CD4-positive, alpha-beta memory T cell (primary cell): ENCODE results near the gene EPN1. TPM values are rescaled to one million over a fixed set of nuclear protein-coding genes. Genes with fewer than 3 reads are reported as not detected.

Experiments used
- CTCF ChIA-PET: fragments of 350-600 bp; sonication (Branson Sonifier 250); formaldehyde crosslinking; loops from one replicate; lab custom pipeline; 2021; ENCODE audit warnings: inconsistent platforms; ENCODE audit not compliant: partially characterized antibody; lab: Charles Lee
- POLR2A ChIA-PET: fragments of 350-600 bp; sonication (Branson Sonifier 250); formaldehyde crosslinking; loops from one replicate; lab custom pipeline; 2021; ENCODE audit not compliant: partially characterized antibody; lab: Charles Lee
- DNase-seq, 5 donors: peaks; one replicate each; pipeline versions ENCODE4 v3.0.0 to v3.0.0-alpha.2; 2020 to 2022; ENCODE audit warnings: mixed read lengths in 1 of 5
- H3K27ac ChIP-seq: one replicate; pipeline ENCODE4 v1.7.0; 2013; ENCODE audit warnings: low read depth, low read length
- H3K27me3 ChIP-seq: 2 replicates; pipeline ENCODE4 v1.7.0; 2013; ENCODE audit warnings: mild to moderate bottlenecking, low read length, moderate library complexity; ENCODE audit not compliant: insufficient read depth
- H3K36me3 ChIP-seq: 2 replicates; pipeline ENCODE4 v1.7.0; 2013; ENCODE audit warnings: mild to moderate bottlenecking, low read length, moderate library complexity; ENCODE audit not compliant: insufficient read depth
- H3K4me1 ChIP-seq: 2 replicates; pipeline ENCODE4 v1.7.0; 2013; ENCODE audit warnings: mild to moderate bottlenecking, low read length, moderate library complexity; ENCODE audit not compliant: insufficient read depth
- H3K4me3 ChIP-seq, 2 donors: one replicate each; pipeline ENCODE4 v1.7.0; 2013; ENCODE audit warnings: low read length in 2 of 2, mild to moderate bottlenecking in 1 of 2
- H3K9me3 ChIP-seq, 2 donors: one replicate each; pipeline ENCODE4 v1.7.0; 2013; ENCODE audit warnings: low read length in 2 of 2, control low read depth in 1 of 2; ENCODE audit not compliant: control insufficient read depth in 1 of 2
- H3K27ac Mint-ChIP-seq, 7 donors: one replicate each; pipeline ENCODE4 v1.8.0; 2020 to 2021; ENCODE audit warnings: mixed read lengths in 7 of 7, mild to moderate bottlenecking in 6 of 7, inconsistent platforms in 3 of 7, moderate library complexity in 3 of 7
- H3K27me3 Mint-ChIP-seq, 2 donors: one replicate each; pipeline ENCODE4 v1.8.0; 2020 to 2021; ENCODE audit warnings: mixed read lengths in 2 of 2
- H3K36me3 Mint-ChIP-seq, 2 donors: one replicate each; pipeline ENCODE4 v1.8.0; 2020 to 2021; ENCODE audit warnings: mixed read lengths in 2 of 2, inconsistent platforms in 1 of 2, mild to moderate bottlenecking in 1 of 2
- H3K4me1 Mint-ChIP-seq, 4 donors: one replicate each; pipeline ENCODE4 v1.8.0; 2020 to 2021; ENCODE audit warnings: mixed read lengths in 4 of 4, mild to moderate bottlenecking in 1 of 4
- H3K4me3 Mint-ChIP-seq, 8 donors: one replicate each; pipeline ENCODE4 v1.8.0; 2020 to 2021; ENCODE audit warnings: mixed read lengths in 8 of 8, mild to moderate bottlenecking in 7 of 8, moderate library complexity in 6 of 8, inconsistent platforms in 3 of 8
- H3K9me3 Mint-ChIP-seq, 8 donors: one replicate each; pipeline ENCODE4 v1.8.0; 2020 to 2021; ENCODE audit warnings: mixed read lengths in 8 of 8, mild to moderate bottlenecking in 5 of 8, inconsistent platforms in 3 of 8, moderate library complexity in 1 of 8
- intact Hi-C: fragments of 100-400 bp; cut with micrococcal nuclease; formaldehyde crosslinking; loops from one replicate; pipeline ENCODE4 v1.15.1; 2023
- polyA plus RNA-seq, 2 donors: library from polyadenylated mRNA; unstranded; fragments of 300-500 nt; fragmentation: Illumina TruSeq; gene quantifications; one replicate each; pipeline ENCODE4 v1.2.3, GENCODE V29; 2021
- total RNA-seq, 2 experiments: library from RNA; stranded (reverse); gene quantifications; one replicate each; pipeline ENCODE4 v1.2.3, GENCODE V29; 2021

EPN1 gene
- total and polyA plus RNA-seq, 4 experiments from 2014 or later: 3.9 to 56.9 (median 34.7) TPM

DNA sequence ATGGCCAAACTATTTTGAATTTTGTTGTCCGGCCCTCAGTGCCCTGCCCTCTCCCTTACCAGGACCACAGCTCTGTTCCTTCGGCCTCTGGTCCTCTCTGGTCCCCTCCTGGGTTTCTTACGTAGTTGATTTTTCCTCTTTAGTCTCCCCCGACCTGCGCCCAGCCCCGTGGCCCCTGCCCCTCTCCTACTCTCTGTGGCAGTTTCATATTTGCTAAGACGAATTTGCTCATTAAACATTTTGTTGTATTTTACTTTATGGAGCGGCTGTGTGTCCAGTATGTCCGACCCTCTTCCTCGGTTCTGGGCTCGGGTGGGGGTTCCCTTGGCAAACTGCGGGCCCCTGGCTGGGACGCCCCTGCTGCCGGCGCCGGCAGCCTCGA, 576 bp upstream of the EPN1 start:
- ChIA-PET CTCF (no interaction called here), POLR2A (interaction anchor here (0.7 to 2.3 kb wide), 4 partner anchors 17 to 41 kb away, joined by 3 to 17 read pairs (median 6); partner anchors contain the start of gene U2AF2)
- no peak for DNase-seq
- no peaks in the 10 kb centered on the region for H3K9me3 ChIP-seq
- Mint-ChIP-seq H3K4me1 (peaks cover 30 to 75% (median 51%) of the 10 kb centered on the region in 4 donors), H3K4me3 (peak overlapping the region; percentile 12 to 65 (median 56)), H3K27me3 (no peaks in the 10 kb centered on the region), H3K36me3 (peaks cover 29 to 60% of the 10 kb centered on the region in 2 donors), H3K27ac (peak overlapping the region; percentile 91 to 95 (median 93)), H3K9me3 (peaks cover 0 to 1% (median 0%) of the 10 kb centered on the region in 8 donors)
- H3K4me1 ChIP-seq: peaks cover 59% of the 10 kb centered on the region
- peak overlapping the region in 1 of 2 donors; percentile 79 for H3K4me3 ChIP-seq
- intact Hi-C loops: loop anchor here (2.0 kb wide), 1 partner anchor 76 kb away; the partner anchor contains the start of gene FIZ1
- peaks cover 35% of the 10 kb centered on the region for H3K36me3 ChIP-seq
- H3K27me3 ChIP-seq: no peaks in the 10 kb centered on the region
- peak overlapping the region; percentile 94 for H3K27ac ChIP-seq

DNA sequence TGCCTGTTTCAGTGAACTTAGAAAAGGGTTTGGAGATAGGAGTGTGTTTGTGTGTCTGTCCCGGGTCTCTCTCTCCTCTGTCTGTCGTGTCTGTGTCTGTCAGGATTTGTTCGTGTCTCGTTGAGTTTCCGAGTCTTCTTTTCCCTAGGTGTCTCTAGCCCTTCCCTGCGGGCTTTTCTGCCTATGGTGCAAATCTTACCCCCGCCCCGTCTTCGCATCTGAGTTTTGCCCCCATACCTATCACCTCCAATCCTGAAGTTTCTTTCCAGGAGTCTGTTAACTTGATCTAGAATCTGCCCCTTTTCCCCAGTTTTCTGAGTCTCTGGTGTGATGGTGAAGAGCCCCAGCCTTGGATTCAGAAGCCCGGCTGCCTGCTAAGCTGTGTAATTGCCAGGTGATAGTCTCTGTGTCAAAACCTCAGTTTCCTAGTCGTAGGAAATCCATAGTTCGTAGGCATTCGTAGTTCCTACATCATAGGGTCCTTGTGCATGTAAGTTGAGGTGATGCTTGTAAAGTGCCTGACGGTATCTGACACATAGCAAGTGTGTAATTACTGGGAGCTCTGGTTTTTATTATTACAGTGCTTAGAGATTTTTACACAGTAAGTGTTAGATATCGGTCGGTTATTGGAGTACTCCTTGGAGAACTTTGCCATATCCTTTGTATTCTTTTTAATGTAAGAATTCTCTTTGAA, 782 bp downstream of the EPN1 start:
- no peak for DNase-seq
- peak overlapping the region; percentile 94 to 100 (median 99) for H3K27ac Mint-ChIP-seq
- peak overlapping the region; percentile 79 to 98 for H3K4me3 ChIP-seq
- peaks cover 29 to 64% of the 10 kb centered on the region in 2 donors for H3K36me3 Mint-ChIP-seq
- H3K4me1 Mint-ChIP-seq: peaks cover 30 to 73% (median 52%) of the 10 kb centered on the region in 4 donors
- no peaks in the 10 kb centered on the region for H3K27me3 Mint-ChIP-seq
- H3K9me3 ChIP-seq: no peaks in the 10 kb centered on the region
- H3K4me3 Mint-ChIP-seq: peak overlapping the region; percentile 94 to 100 (median 97)
- intact Hi-C loops: loop anchor here (1.0 to 2.0 kb wide), 5 partner anchors 21 to 559 kb away; partner anchors contain the start of genes FIZ1, PPP1R12C, U2AF2 and ZNF581
- H3K27ac ChIP-seq: peak overlapping the region; percentile 94
- ChIA-PET CTCF (no interaction called here), POLR2A (interaction anchor here (0.8 to 1.6 kb wide), 4 partner anchors 21 to 41 kb away, joined by 3 to 4 read pairs (median 4); partner anchors contain the start of genes U2AF2 and ZNF581)
- no peaks in the 10 kb centered on the region for H3K9me3 Mint-ChIP-seq
- peaks cover 35% of the 10 kb centered on the region for H3K36me3 ChIP-seq
- peaks cover 63% of the 10 kb centered on the region for H3K4me1 ChIP-seq
- no peaks in the 10 kb centered on the region for H3K27me3 ChIP-seq

DNA sequence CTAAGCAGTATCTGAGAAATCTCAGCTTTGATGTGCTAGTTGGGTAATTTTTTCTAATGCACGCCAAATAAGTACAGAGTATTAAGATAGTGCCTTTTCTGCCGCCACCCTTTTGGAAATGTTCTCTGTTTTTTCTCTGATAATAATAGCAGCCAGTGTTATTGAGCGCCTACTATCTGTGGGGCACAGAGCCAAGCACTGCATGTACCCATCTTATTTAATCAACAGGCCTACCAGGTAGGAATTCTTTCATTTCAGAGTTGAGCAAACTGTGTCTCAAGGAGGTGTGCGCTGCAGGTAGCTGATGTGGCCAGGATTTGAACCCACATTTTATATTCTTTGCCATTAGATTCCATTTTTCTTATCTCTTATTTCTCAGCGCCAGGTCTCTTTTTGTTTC, 1.4 kb downstream of the EPN1 start:
- H3K36me3 Mint-ChIP-seq: peaks cover 29 to 60% of the 10 kb centered on the region in 2 donors
- peak overlapping the region; percentile 94 for H3K27ac ChIP-seq
- H3K4me1 Mint-ChIP-seq: peaks cover 27 to 72% (median 48%) of the 10 kb centered on the region in 4 donors
- no peaks in the 10 kb centered on the region for H3K27me3 ChIP-seq
- peak overlapping the region; percentile 94 to 100 (median 97) for H3K4me3 Mint-ChIP-seq
- ChIA-PET POLR2A (interaction anchor here (0.8 to 1.6 kb wide), 4 partner anchors 22 to 42 kb away, joined by 3 to 4 read pairs (median 4); partner anchors contain the start of genes U2AF2 and ZNF581), CTCF (no interaction called here)
- H3K27ac Mint-ChIP-seq: peak overlapping the region; percentile 81 to 100 (median 96)
- H3K4me1 ChIP-seq: peaks cover 57% of the 10 kb centered on the region
- H3K36me3 ChIP-seq: peaks cover 37% of the 10 kb centered on the region
- H3K9me3 Mint-ChIP-seq: no peaks in the 10 kb centered on the region
- intact Hi-C loops: no loop called here
- no peaks in the 10 kb centered on the region for H3K27me3 Mint-ChIP-seq
- no peak overlapping the region for H3K4me3 ChIP-seq
- DNase-seq: no peak
- H3K9me3 ChIP-seq: no peaks in the 10 kb centered on the region

DNA sequence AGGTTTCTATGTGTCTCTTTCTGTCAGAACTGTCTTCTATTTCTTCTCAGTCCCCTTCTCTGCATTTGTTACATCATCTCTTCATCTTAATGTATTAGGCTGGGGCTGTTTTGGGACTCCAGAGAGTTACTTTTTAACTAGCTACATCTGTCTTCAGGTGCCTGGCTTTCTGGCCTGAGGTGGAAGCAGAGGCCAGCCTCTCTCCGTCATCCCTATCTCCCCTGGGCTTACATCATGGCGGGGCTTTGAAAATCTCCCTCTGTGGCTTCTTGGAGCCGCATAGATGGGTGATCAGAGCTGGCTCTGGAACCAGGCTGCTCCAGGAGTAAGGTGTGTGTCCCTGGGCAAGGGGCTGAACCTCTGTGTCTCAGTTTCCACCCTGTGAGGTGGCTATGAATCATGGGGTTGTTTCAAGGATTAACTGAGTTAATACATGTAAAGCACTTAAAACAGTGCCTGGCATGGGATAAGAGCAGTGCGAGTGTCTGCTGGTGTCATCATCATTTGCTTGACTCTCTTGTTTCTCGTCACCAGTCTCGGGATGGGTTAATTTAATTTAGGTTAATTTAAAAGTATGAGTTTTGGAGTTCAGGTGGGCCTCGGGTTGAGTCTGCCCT, 2.0 kb downstream of the EPN1 start:
- H3K9me3 ChIP-seq: no peaks in the 10 kb centered on the region
- no peaks in the 10 kb centered on the region for H3K9me3 Mint-ChIP-seq
- ChIA-PET CTCF (no interaction called here), POLR2A (interaction anchor here (0.8 to 1.6 kb wide), 3 partner anchors 22 to 43 kb away, joined by 3 to 4 read pairs (median 4); partner anchors contain the start of genes U2AF2 and ZNF581)
- peaks cover 43% of the 10 kb centered on the region for H3K36me3 ChIP-seq
- intact Hi-C loops: no loop called here
- peak overlapping the region; percentile 94 to 100 (median 97) for H3K4me3 Mint-ChIP-seq
- no peak for DNase-seq
- H3K4me3 ChIP-seq: no peak overlapping the region
- H3K27ac ChIP-seq: peak overlapping the region; percentile 4
- peaks cover 55% of the 10 kb centered on the region for H3K4me1 ChIP-seq
- H3K27me3 ChIP-seq: no peaks in the 10 kb centered on the region
- peak overlapping the region; percentile 81 to 100 (median 96) for H3K27ac Mint-ChIP-seq
- H3K4me1 Mint-ChIP-seq: peaks cover 27 to 69% (median 48%) of the 10 kb centered on the region in 4 donors
- peaks cover 29 to 60% of the 10 kb centered on the region in 2 donors for H3K36me3 Mint-ChIP-seq
- H3K27me3 Mint-ChIP-seq: no peaks in the 10 kb centered on the region

DNA sequence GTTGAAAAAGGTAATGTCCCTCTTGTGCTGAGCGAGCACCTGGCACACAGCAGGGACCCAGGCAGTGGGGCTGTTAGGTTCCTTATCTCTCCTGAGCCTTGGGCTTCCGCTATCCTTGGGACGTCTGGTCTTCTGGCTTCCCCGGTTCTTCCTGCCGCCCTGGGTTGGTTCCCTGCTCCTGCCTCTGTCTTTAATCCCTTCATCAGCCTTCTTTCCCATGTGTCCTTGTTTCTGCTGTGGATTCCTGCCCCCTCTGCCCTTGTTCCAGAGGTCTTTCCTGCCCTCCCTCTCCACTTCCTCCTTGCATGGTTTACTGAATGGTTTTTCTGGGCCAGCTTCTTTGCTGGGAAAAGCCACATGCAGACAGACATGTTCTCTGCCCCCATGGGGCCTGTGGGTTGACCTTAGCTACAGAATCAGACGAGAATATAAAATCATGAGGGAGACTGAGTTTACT, 2.6 kb downstream of the EPN1 start:
- Histone ChIP-seq H3K4me3 (no peak overlapping the region), H3K27me3 (no peaks in the 10 kb centered on the region), H3K4me1 (peaks cover 55% of the 10 kb centered on the region), H3K27ac (no peak overlapping the region), H3K36me3 (peaks cover 46% of the 10 kb centered on the region), H3K9me3 (no peaks in the 10 kb centered on the region)
- Mint-ChIP-seq H3K4me3 (peak overlapping the region in 7 of 8 donors; percentile 6 to 99 (median 49)), H3K9me3 (no peaks in the 10 kb centered on the region), H3K27ac (peak overlapping the region; percentile 38 to 94 (median 81)), H3K36me3 (peaks cover 25 to 59% of the 10 kb centered on the region in 2 donors), H3K27me3 (no peaks in the 10 kb centered on the region), H3K4me1 (peaks cover 29 to 69% (median 45%) of the 10 kb centered on the region in 4 donors)
- intact Hi-C loops: no loop called here
- ChIA-PET POLR2A (no interaction called here), CTCF (no interaction called here)
- no peak for DNase-seq

DNA sequence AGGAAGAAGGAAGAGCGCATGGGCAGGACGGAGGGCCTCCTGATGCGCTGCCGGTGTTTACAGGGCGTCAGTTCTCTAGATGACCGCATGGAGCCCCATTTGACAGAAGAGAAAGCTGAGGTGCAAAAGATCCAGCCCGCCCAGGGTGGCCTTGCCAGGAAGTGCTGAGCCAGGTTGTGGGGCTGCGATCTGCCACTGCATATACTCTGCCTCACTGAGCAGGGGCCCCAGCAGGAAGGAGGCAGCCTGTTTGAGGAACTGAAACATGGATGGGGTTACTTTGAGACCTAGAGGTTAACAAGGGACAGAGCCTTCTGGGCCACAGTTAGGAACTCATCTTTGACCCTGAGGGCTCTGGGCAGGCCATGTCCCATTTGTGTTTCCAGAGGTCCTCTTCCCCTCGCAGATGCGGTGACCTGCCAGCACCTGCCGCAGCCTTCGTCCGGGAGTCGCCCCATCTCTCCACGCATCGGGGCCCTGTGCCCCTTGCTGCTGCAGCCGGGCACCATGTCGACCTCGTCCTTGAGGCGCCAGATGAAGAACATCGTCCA, 3.2 kb downstream of the EPN1 start:
- ChIA-PET POLR2A (no interaction called here), CTCF (no interaction called here)
- H3K27ac ChIP-seq: no peak overlapping the region

More for the DNA sequence above, 3.2 kb downstream of the EPN1 start:
- Histone ChIP-seq H3K4me1 (peaks cover 55% of the 10 kb centered on the region), H3K9me3 (no peaks in the 10 kb centered on the region), H3K27me3 (no peaks in the 10 kb centered on the region), H3K4me3 (no peak overlapping the region), H3K36me3 (peaks cover 46% of the 10 kb centered on the region)
- peaks cover 29 to 65% (median 45%) of the 10 kb centered on the region in 4 donors for H3K4me1 Mint-ChIP-seq
- no peaks in the 10 kb centered on the region for H3K27me3 Mint-ChIP-seq
- peak overlapping the region in 4 of 7 donors; percentile 12 to 94 (median 66) for H3K27ac Mint-ChIP-seq
- intact Hi-C loops: no loop called here
- H3K4me3 Mint-ChIP-seq: peak overlapping the region in 3 of 8 donors; percentile 33 to 98 (median 53)
- H3K9me3 Mint-ChIP-seq: no peaks in the 10 kb centered on the region
- no peak for DNase-seq
- H3K36me3 Mint-ChIP-seq: peaks cover 24 to 56% of the 10 kb centered on the region in 2 donors
